ENCODE measurements around the gene ARHGAP32. TPM values are rescaled to one million over a fixed set of nuclear protein-coding genes. Genes with fewer than 3 reads are reported as not detected.
"Not testable (repeated sequence)": the region's sequence is repeated elsewhere in the genome, so short reads cannot be mapped to it uniquely, and the experiment has no call there.

ARHGAP32 gene
- total RNA-seq, 1 donor from 2014 or later: 21.4 TPM

GRCh38 chr11:129012880-129013279, 179.2 kb downstream of the ARHGAP32 start:
- no peak overlapping the region for H3K4me3 ChIP-seq
- Mint-ChIP-seq H3K4me3 (no peak overlapping the region), H3K27ac (no peak overlapping the region), H3K9me3 (no peaks in the 10 kb centered on the region), H3K36me3 (no peaks in the 10 kb centered on the region), H3K27me3 (ENCODE audit: insufficient read depth, low read depth) (no peaks in the 10 kb centered on the region), H3K4me1 (no peaks in the 10 kb centered on the region)
- no peak overlapping the region for H3K9ac ChIP-seq
- TF ChIP-seq EZH2 (IDR thresholded peaks at IDR 0.05) (no peak), EZH2phosphoT487 (IDR thresholded peaks at IDR 0.05) (no peak), CTCF (IDR thresholded peaks at IDR 0.05) (no peak)
- no peaks in the 10 kb centered on the region for H3K4me1 ChIP-seq
- no peaks in the 10 kb centered on the region for H4K20me1 ChIP-seq (ENCODE audit: low read depth)
- no peak for DNase-seq (ENCODE audit: low spot score)
- no peaks in the 10 kb centered on the region for H3F3A ChIP-seq (ENCODE audit: low read depth)
- no peaks in the 10 kb centered on the region for H3K36me3 ChIP-seq
- H3K79me2 ChIP-seq (ENCODE audit: low read depth): no peaks in the 10 kb centered on the region
- no peak overlapping the region for H3K4me2 ChIP-seq
- no peak overlapping the region for H2AFZ ChIP-seq (replicated peaks)
- no peaks in the 10 kb centered on the region for H3K27me3 ChIP-seq
- no peaks in the 10 kb centered on the region for H3K9me3 ChIP-seq (ENCODE audit: low read depth)
- H3K27ac ChIP-seq: no peak overlapping the region

- H3K9ac ChIP-seq: no peak overlapping the region
- no peak overlapping the region for H3K4me3 ChIP-seq
- Mint-ChIP-seq H3K4me1 (no peaks in the 10 kb centered on the region), H3K9me3 (peaks cover 27% of the 10 kb centered on the region), H3K36me3 (peaks cover 8% of the 10 kb centered on the region), H3K4me3 (no peak overlapping the region), H3K27me3 (ENCODE audit: insufficient read depth, low read depth) (no peaks in the 10 kb centered on the region), H3K27ac (no peak overlapping the region)
- TF ChIP-seq CTCF (IDR thresholded peaks at IDR 0.05) (no peak), EZH2phosphoT487 (IDR thresholded peaks at IDR 0.05) (no peak), EZH2 (IDR thresholded peaks at IDR 0.05) (no peak)
- H3K27me3 ChIP-seq: no peaks in the 10 kb centered on the region
- no peaks in the 10 kb centered on the region for H3K4me1 ChIP-seq
- H4K20me1 ChIP-seq (ENCODE audit: low read depth): no peaks in the 10 kb centered on the region
- DNase-seq (ENCODE audit: low spot score): no peak
- H3K9me3 ChIP-seq (ENCODE audit: low read depth): no peaks in the 10 kb centered on the region
- H3K36me3 ChIP-seq: no peaks in the 10 kb centered on the region
- H3K4me2 ChIP-seq: no peak overlapping the region
- no peak overlapping the region for H2AFZ ChIP-seq (replicated peaks)
- H3K79me2 ChIP-seq (ENCODE audit: low read depth): no peaks in the 10 kb centered on the region
- no peaks in the 10 kb centered on the region for H3F3A ChIP-seq (ENCODE audit: low read depth)
- H3K27ac ChIP-seq: no peak overlapping the region
Measured at GRCh38 chr11:129006161-129006560, 186.0 kb downstream of the ARHGAP32 start.

- not testable (repeated sequence) for H3K9me3 ChIP-seq (ENCODE audit: low read depth)
Measured at GRCh38 chr11:128999165-128999564, 193.0 kb downstream of the ARHGAP32 start.

GRCh38 chr11:128988242-128988970, 203.7 kb downstream of the ARHGAP32 start:
- H3K27ac Mint-ChIP-seq: no peak overlapping the region
- H3K4me3 Mint-ChIP-seq: no peak overlapping the region

More at GRCh38 chr11:128999165-128999564, 193.0 kb downstream of the ARHGAP32 start:
- not testable (repeated sequence) for H3K4me3 ChIP-seq; H2AFZ ChIP-seq (replicated peaks); H3K27me3 ChIP-seq; H3K79me2 ChIP-seq (ENCODE audit: low read depth); H3K27ac ChIP-seq; H3K4me1 ChIP-seq; H3K4me2 ChIP-seq; H3K9ac ChIP-seq; H3K27ac Mint-ChIP-seq; H3K36me3 ChIP-seq; H3K4me3 Mint-ChIP-seq; DNase-seq (ENCODE audit: low spot score); H3K4me1 Mint-ChIP-seq; H3F3A ChIP-seq (ENCODE audit: low read depth); H3K27me3 Mint-ChIP-seq (ENCODE audit: insufficient read depth, low read depth); H4K20me1 ChIP-seq (ENCODE audit: low read depth)
- Mint-ChIP-seq H3K36me3 (peaks cover 25% of the 10 kb centered on the region), H3K9me3 (peaks cover 41% of the 10 kb centered on the region)

More at GRCh38 chr11:128988242-128988970, 203.7 kb downstream of the ARHGAP32 start:
- no peak for DNase-seq (ENCODE audit: low spot score)
- Histone ChIP-seq H3K4me3 (no peak overlapping the region), H3K4me1 (no peaks in the 10 kb centered on the region), H4K20me1 (ENCODE audit: low read depth) (peaks cover 3% of the 10 kb centered on the region), H3K9me3 (ENCODE audit: low read depth) (no peaks in the 10 kb centered on the region), H3F3A (ENCODE audit: low read depth) (no peaks in the 10 kb centered on the region), H3K4me2 (no peak overlapping the region), H3K27ac (no peak overlapping the region), H3K27me3 (no peaks in the 10 kb centered on the region), H3K36me3 (no peaks in the 10 kb centered on the region), H2AFZ (replicated peaks) (no peak overlapping the region), H3K9ac (no peak overlapping the region), H3K79me2 (ENCODE audit: low read depth) (no peaks in the 10 kb centered on the region)
- Mint-ChIP-seq H3K27me3 (ENCODE audit: insufficient read depth, low read depth) (peaks cover 2% of the 10 kb centered on the region), H3K36me3 (peaks cover 7% of the 10 kb centered on the region), H3K9me3 (no peaks in the 10 kb centered on the region), H3K4me1 (no peaks in the 10 kb centered on the region)
- TF ChIP-seq EZH2phosphoT487 (IDR thresholded peaks at IDR 0.05): no peak
- TF ChIP-seq EZH2 (IDR thresholded peaks at IDR 0.05): no peak
- no peak for TF ChIP-seq CTCF (IDR thresholded peaks at IDR 0.05)
